T-helper 1 cell treated with Interleukin-12 subunit alpha and Interleukin-12 subunit beta and Interleukin-4 antibody, amounts not matched to agents 30 ng/mL and 1 ng/mL, for 36 hours (primary cell): ENCODE measurements around the gene TRPM6. TPM values are rescaled to one million over a fixed set of nuclear protein-coding genes. Genes with fewer than 3 reads are reported as not detected.

Experiments
- intact Hi-C: fragments of 100-400 bp; cut with micrococcal nuclease; formaldehyde crosslinking; loops from one replicate; pipeline ENCODE4 v1.15.1; 2024
- total RNA-seq: library from RNA; stranded (reverse); gene quantifications from 2 replicates; pipeline ENCODE4 v1.2.3, GENCODE V29; 2022

The TRPM6 gene
- total RNA-seq, 1 donor from 2014 or later = not detected

- intact Hi-C loops = no loop called here
Observed at GRCh38 chr9:74728176-74728575, 159.5 kb downstream of the TRPM6 start.

- intact Hi-C loops = no loop called here
Observed at GRCh38 chr9:74726581-74726980, 161.1 kb downstream of the TRPM6 start.

GRCh38 chr9:74724317-74724716, 163.4 kb downstream of the TRPM6 start:
- intact Hi-C loops = no loop called here

- intact Hi-C loops = no loop called here
Observed at GRCh38 chr9:74721696-74722660, 165.7 kb downstream of the TRPM6 start.

GRCh38 chr9:74719306-74719705, 168.4 kb downstream of the TRPM6 start:
- intact Hi-C loops = no loop called here

GRCh38 chr9:74718709-74719108, 169.0 kb downstream of the TRPM6 start:
- intact Hi-C loops = no loop called here

- intact Hi-C loops = no loop called here
Observed at GRCh38 chr9:74711341-74711740, 176.4 kb downstream of the TRPM6 start.

- intact Hi-C loops = no loop called here
Observed at GRCh38 chr9:74697535-74697934, 190.2 kb downstream of the TRPM6 start.

- intact Hi-C loops = no loop called here
Observed at GRCh38 chr9:74696520-74696919, 191.2 kb downstream of the TRPM6 start.

GRCh38 chr9:74691058-74691457, 196.7 kb downstream of the TRPM6 start:
- intact Hi-C loops = no loop called here

GRCh38 chr9:74683322-74683721, 204.4 kb downstream of the TRPM6 start:
- intact Hi-C loops = no loop called here

GRCh38 chr9:74681906-74682305, 205.8 kb downstream of the TRPM6 start:
- intact Hi-C loops = no loop called here

- intact Hi-C loops = no loop called here
Observed at GRCh38 chr9:74674077-74674476, 213.6 kb downstream of the TRPM6 start.

Other genes with a start within 250 kb of the TRPM6 start
- 12.7 and 13.6 TPM in 2 replicates for gene C9orf40, start 65.0 kb upstream of the TRPM6 start, total RNA-seq
- 33.1 and 37.3 TPM in 2 replicates for gene CARNMT1, start 140.4 kb upstream of the TRPM6 start, total RNA-seq
- gene NMRK1, start 200.2 kb upstream of the TRPM6 start, total RNA-seq = 25.1 and 25.7 TPM in 2 replicates
- 140 and 143 TPM in 2 replicates for gene OSTF1, start 200.6 kb upstream of the TRPM6 start, total RNA-seq